ENCODE results near the gene PREX1. TPM values are rescaled to one million over a fixed set of nuclear protein-coding genes. Genes with fewer than 3 reads are reported as not detected.

PREX1 gene
- total and polyA plus RNA-seq, 2 of the 4 experiments (the other 2 are of a cell fraction) = 0.67 to 0.72 TPM

DNA sequence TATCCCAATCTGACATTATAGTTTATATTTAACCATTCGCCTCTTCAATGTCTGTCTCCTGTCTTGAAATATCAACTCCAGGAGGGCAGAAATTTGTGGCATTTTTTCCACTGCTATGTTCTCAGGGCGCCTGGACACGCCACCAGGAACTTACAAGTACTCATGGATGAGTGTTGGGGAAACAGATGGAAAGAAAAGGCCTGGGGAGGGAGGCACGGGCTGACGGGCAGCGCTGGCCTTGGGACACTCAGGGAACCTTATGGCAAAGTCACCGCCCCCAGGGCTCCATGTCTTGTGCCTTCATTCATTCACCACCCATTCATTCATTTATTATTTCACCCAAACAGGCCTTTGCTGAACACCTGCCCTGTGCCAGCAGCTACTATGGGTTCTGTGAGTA lies 222.9 kb downstream of the PREX1 start:
- no peak overlapping the region for H2BK5ac ChIP-seq (ENCODE audit: low read depth, low read length, poor library complexity, severe bottlenecking)
- TF ChIP-seq RAD21 (IDR thresholded peaks at IDR 0.05; ENCODE audit: low read length) (no peak), RFX5 (IDR thresholded peaks at IDR 0.05; ENCODE audit: low read depth, low read length) (no peak), CEBPB (IDR thresholded peaks at IDR 0.05; ENCODE audit: low read depth, low read length) (no peak), CHD1 (IDR thresholded peaks at IDR 0.05; ENCODE audit: low read depth, low read length) (no peak)
- WGBS, 2 experiments (ENCODE audit: extremely low coverage in 2 of 2, insufficient read length in 1 of 2) = no CpG with 5 or more reads among the region's 7 CpGs
- H4K5ac ChIP-seq (ENCODE audit: low read depth, low read length) = no peak overlapping the region
- H2AK9ac ChIP-seq (replicated peaks; ENCODE audit: low read depth, low read length, poor library complexity) = no peak overlapping the region
- H4K91ac ChIP-seq (ENCODE audit: insufficient read depth, low read depth, low read length) = no peak overlapping the region
- intact Hi-C loops (cut with micrococcal nuclease) = no loop called here
- H3K79me1 ChIP-seq (ENCODE audit: low read depth in 1 of 2, low read length in 2 of 2) = no peaks in the 10 kb centered on the region
- no peaks in the 10 kb centered on the region for H4K20me1 ChIP-seq (ENCODE audit: insufficient read depth, low read length)
- no peak overlapping the region for H3K56ac ChIP-seq (ENCODE audit: extremely low read depth, insufficient read depth, low read length)
- DNase-seq (no peak), ATAC-seq (ENCODE audit: low read depth) (no peak)
- no peaks in the 10 kb centered on the region for H3K9me3 ChIP-seq (ENCODE audit: control insufficient read depth, insufficient read depth, low read length)
- BruUV-seq (replicated peaks) = no TSS peak
- no peak overlapping the region for H3K4me2 ChIP-seq (ENCODE audit: low read depth, low read length)
- H3K23ac ChIP-seq (ENCODE audit: low read depth, low read length) = no peak overlapping the region
- H2BK15ac ChIP-seq (ENCODE audit: low read depth, low read length) = no peak overlapping the region
- H3K4ac ChIP-seq (ENCODE audit: low read depth, low read length) = no peak overlapping the region
- H4K8ac ChIP-seq (ENCODE audit: low read depth in 2 of 2, low read length in 2 of 2) = no peak overlapping the region
- H3K4me1 ChIP-seq (ENCODE audit: control insufficient read depth, insufficient read depth, low read length) = no peaks in the 10 kb centered on the region
- no peak overlapping the region for H3K14ac ChIP-seq (replicated peaks; ENCODE audit: low read depth, low read length)
- no peaks in the 10 kb centered on the region for H3K9me1 ChIP-seq (ENCODE audit: insufficient read depth, low read length)
- dilution Hi-C loops (cut with HindIII; ENCODE audit: low sequenced_read_pairs, unreplicated experiment) = no loop called here
- H3K9ac ChIP-seq (ENCODE audit: low read depth, low read length) = no peak overlapping the region
- H2BK20ac ChIP-seq (ENCODE audit: low read depth, low read length) = no peak overlapping the region
- ChIA-PET POLR2A (ENCODE audit: unreplicated experiment) (no interaction called here), CTCF (no interaction called here)
- H3K4me3 ChIP-seq (ENCODE audit: insufficient read depth, low read depth, low read length) = no peak overlapping the region
- no peaks in the 10 kb centered on the region for H3K36me3 ChIP-seq (ENCODE audit: control insufficient read depth, insufficient read depth, low read length)
- H2BK120ac ChIP-seq (ENCODE audit: low read depth, low read length) = no peak overlapping the region
- H2AK5ac ChIP-seq (ENCODE audit: low read depth, low read length) = no peak overlapping the region
- no peak overlapping the region for H3K27ac ChIP-seq (ENCODE audit: insufficient read depth, low read length)
- H2AFZ ChIP-seq (replicated peaks; ENCODE audit: low read length, poor library complexity) = no peak overlapping the region
- in situ Hi-C loops (cut with MboI; ENCODE audit: low sequenced_read_pairs) = no loop called here
- H3K27me3 ChIP-seq (ENCODE audit: control insufficient read depth, insufficient read depth, low read length) = peaks cover 27% of the 10 kb centered on the region; the same call in 1 of the 2 replicates
- H3K18ac ChIP-seq (ENCODE audit: low read depth, low read length) = no peak overlapping the region
